COLO668 (cell line): ENCODE results near the gene OBSCN.

Experiments
- DNase-seq: peaks from one replicate; lab custom pipeline; 2025; ENCODE audit not compliant: unreplicated experiment; lab: John Stamatoyannopoulos, UW

OBSCN gene, protein sequence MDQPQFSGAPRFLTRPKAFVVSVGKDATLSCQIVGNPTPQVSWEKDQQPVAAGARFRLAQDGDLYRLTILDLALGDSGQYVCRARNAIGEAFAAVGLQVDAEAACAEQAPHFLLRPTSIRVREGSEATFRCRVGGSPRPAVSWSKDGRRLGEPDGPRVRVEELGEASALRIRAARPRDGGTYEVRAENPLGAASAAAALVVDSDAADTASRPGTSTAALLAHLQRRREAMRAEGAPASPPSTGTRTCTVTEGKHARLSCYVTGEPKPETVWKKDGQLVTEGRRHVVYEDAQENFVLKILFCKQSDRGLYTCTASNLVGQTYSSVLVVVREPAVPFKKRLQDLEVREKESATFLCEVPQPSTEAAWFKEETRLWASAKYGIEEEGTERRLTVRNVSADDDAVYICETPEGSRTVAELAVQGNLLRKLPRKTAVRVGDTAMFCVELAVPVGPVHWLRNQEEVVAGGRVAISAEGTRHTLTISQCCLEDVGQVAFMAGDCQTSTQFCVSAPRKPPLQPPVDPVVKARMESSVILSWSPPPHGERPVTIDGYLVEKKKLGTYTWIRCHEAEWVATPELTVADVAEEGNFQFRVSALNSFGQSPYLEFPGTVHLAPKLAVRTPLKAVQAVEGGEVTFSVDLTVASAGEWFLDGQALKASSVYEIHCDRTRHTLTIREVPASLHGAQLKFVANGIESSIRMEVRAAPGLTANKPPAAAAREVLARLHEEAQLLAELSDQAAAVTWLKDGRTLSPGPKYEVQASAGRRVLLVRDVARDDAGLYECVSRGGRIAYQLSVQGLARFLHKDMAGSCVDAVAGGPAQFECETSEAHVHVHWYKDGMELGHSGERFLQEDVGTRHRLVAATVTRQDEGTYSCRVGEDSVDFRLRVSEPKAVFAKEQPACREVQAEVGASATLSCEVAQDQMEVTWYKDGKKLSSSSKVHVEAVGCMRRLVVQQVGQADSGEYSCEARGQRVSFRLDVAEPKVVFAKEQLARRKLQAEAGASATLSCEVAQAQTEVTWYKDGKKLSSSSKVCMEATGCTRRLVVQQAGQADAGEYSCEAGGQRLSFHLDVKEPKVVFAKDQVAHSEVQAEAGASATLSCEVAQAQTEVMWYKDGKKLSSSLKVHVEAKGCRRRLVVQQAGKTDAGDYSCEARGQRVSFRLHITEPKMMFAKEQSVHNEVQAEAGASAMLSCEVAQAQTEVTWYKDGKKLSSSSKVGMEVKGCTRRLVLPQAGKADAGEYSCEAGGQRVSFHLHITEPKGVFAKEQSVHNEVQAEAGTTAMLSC (N-terminal part only)

GRCh38 chr1:228207851-228208821, at the start of gene OBSCN:
Gene OBSCN, plus strand, starts transcription at chr1:228208044. Its CDS starts 3,740 bp downstream, at chr1:228211784.
- DNase-seq, result no peak

DNA sequence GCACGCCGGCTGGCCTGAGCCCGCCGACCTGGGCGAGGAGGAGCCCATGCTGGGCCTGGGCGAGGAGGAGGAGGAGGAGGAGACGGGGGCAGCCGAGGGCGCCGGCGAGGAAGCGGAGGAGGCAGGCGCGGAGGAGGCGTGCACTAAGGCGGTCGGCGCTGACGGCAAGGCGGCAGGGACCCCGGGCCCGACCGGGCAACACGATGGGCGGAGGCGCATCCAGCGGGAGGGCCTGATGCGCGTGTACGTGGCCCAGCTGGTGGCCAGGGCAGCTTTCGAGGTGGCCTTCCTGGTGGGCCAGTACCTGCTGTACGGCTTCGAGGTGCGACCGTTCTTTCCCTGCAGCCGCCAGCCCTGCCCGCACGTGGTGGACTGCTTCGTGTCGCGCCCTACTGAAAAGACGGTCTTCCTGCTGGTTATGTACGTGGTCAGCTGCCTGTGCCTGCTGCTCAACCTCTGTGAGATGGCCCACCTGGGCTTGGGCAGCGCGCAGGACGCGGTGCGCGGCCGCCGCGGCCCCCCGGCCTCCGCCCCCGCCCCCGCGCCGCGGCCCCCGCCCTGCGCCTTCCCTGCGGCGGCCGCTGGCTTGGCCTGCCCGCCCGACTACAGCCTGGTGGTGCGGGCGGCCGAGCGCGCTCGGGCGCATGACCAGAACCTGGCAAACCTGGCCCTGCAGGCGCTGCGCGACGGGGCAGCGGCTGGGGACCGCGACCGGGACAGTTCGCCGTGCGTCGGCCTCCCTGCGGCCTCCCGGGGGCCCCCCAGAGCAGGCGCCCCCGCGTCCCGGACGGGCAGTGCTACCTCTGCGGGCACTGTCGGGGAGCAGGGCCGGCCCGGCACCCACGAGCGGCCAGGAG, 49.5 kb upstream of the OBSCN start:
- no peak for DNase-seq

GRCh38 chr1:228159008-228159665, 48.7 kb upstream of the OBSCN start:
- DNase-seq, result no peak

- no peak for DNase-seq
These were observed 47.6 kb upstream of the OBSCN start for GRCh38 chr1:228160201-228160761.

DNA sequence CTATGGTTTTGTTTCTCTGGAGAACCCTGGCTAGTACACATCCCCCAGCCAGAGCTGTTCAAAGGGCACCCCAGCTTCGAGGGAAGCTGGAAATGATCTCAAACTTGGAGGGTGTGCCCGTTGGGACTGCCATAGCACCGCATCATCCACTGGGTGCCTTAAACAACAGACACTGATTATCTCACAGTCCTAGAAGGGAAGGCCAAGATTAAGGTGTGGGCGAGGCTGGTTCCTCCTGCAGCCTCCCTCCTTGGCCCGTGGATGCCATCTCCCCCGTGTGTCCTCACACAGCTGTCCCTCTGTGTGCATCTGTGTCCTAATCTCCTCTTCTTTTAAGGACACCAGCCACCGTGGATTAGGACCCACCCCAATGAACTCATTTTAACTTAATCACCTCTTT, 46.5 kb upstream of the OBSCN start:
- no peak for DNase-seq

GRCh38 chr1:228161866-228162265, 46.0 kb upstream of the OBSCN start:
- DNase-seq, result no peak

DNA sequence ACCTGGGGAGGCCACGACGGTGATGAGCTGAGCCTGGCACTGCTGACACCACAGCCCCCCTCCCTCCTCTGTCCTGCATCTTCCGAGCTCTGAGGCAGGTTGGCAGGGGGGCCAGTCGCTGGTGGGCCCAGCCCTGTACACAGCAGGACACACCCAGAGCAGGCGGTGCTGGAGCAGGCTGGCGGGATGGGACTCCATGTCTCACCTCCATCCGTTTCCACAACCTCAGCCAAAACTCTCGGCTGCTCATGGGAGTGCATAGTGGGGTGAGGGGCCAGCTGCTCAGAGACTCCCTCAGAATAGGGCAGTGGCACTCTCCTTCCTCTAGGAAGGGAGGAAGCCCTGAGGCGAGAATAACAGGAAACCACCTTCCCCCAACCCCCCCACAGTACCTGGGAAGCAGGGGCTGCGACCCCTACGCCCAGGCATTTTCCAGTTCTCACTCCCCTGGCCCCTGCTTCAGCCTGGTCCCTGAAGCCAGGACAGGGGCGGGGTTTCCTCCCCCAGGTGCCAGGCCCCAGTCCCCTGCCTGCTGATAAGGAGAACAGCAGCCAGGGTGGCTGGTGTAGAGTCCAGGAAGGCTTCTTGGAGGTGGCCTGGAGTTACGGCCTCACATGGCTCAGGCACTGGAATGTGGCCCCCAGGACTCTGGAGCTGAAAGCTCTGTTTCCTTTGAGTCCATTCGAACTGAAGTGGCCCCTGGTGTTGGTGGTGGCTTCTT, 45.4 kb upstream of the OBSCN start:
- no peak for DNase-seq

DNA sequence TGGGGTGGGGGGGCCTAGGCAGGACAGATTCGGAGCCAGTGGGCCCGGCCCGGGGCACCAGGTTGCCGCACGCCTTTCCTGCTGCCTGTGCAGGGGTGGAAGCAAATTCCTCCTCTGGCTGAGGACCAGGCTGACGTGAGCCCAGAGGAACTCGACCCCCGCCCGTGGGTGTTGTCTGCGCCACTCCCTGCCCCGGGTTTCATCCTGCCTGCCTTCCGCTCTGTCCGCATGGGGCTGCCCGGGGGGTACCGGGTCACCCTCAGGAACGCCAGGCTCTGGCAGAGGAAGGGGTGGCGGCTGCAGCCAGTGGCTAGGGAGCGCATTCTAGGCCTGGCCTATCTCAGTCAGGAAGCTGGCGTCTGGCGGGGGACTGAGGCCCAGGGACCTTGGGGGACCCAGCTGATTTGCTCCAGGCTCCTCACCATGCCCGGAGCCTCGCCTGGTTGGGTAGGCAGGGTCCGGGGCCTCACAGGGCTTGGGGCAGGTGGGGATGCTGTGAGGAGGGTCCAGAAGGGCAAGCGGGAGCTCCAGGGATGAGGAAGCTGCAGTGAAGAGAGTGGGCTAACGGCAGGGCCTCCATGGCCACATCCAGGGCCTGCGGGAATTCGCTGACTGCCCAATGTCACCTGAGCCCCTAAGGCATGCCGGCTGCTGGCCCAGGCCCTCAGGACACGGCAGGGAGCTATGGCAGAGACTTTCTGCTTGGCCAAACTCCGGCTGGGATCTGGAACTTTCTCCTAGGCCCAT, 44.7 kb upstream of the OBSCN start:
- DNase-seq, result no peak

GRCh38 chr1:228163776-228164519, 43.9 kb upstream of the OBSCN start:
- no peak for DNase-seq

DNA sequence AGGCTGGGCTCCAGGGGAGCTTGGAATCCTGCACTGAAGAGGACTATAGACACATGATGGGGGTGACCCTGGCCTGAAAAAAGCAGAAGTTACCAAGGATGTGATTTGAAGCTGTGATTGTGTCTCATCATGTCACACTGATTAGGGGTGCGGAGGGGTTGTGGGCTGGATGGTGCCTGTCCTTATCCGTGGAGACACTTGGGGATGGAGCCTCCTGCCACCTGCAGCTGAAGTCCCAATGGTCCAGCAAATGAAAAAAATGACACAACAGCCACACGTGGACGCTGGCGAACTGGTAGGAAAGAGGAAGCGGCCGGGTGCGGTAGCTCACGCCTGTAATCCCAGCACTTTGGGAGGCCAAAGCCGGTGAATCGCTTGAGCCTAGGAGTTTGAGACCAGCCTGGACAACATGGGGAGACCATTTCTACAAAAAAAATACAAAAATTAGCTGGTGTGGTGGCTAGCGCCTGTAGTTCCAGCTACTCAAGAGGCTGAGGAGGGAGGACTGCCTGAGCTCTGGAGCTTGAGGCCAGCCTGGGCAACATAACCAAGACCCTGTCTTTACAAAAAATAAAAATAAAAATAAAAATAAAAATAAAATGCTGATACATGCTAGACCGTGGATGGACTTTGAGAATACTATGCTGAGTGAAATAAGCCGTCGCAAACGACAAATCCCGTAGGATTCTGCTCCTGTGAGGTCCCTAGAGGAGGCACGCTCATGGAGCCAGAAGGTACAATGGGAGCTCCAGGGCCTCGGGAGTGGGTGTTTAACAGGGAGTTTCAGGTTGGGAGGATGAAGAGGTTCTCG, 43.1 kb upstream of the OBSCN start:
- no peak for DNase-seq

- DNase-seq, result peak; percentile 99
These were observed 42.3 kb upstream of the OBSCN start, which contains the start of gene IBA57 for GRCh38 chr1:228165372-228166169. Gene IBA57, plus strand, starts transcription at chr1:228165804. Its CDS starts 13 bp downstream, at chr1:228165817.

DNA sequence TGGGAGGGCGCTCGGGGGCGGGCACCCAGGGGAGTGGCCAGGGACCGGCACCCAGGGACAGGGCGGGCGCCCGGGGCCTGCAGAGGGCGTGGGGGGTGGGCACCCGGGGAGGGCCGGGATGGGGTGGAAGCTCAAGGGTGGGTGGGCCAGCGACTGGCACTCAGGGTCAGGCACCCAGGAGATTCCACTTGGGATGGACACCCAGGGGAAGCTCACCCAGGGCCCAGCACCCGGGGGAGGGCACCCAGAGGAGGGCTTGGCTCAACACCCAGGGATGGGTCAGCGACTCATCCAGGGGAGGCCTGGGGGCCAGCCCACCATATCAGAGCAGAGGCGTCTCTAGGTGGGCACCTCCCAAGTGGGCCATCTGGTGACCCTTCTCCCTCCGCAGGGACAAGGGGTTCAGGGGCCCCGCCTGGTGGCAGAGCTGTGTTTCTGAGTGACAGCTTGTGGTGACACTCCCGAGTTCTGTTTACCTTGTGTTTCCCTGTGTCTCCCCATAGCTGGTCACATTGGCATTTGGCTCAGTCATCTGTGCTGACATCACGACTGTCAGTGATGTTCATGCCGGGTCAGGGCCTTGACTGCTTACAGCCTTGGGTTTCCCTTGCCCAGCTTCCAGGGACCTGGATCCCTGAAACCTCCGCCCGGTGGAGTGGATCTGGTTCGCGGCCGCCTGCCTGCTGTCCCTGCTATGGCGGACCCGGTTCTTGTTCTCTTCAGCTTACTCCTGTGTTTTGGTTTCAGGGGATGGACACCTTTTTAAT, 41.5 kb upstream of the OBSCN start:
- peak; percentile 76 for DNase-seq

GRCh38 chr1:228168563-228169270, 39.1 kb upstream of the OBSCN start:
- DNase-seq, result no peak
